HepG2 (cell line): Measurements from ENCODE around the gene ZCCHC7. TPM values are rescaled to one million over a fixed set of nuclear protein-coding genes. Genes with fewer than 3 reads are reported as not detected.

ENCODE experiments used
- ATAC-seq: fragments of 200-7000 bp; cut with Tn5 transposase; 3 replicates; pipeline ENCODE4 v1.9.1; 2020; ENCODE audit warnings: mild to moderate bottlenecking, moderate library complexity
- BruUV-seq: library from RNA; stranded (reverse); fragments of 400-500 nt; replicated peaks from 2 replicates; lab custom pipeline; 2021; lab: Mats Ljungman, UMichigan
- CTCF ChIA-PET: fragments of 300-600 bp; formaldehyde crosslinking; extraction: SDS; loops from one replicate; lab custom pipeline; 2021; ENCODE audit warnings: low total read pairs, inconsistent platforms, low intra/inter-chr PET ratio; lab: Yijun Ruan, JAX
- POLR2A ChIA-PET: fragments of 350-600 bp; sonication (Branson Sonifier 250); formaldehyde crosslinking; loops from one replicate; lab custom pipeline; 2020; ENCODE audit warnings: antibody characterized with exemption, inconsistent platforms; lab: Yijun Ruan, JAX
- DNase-seq: peaks from one replicate; pipeline ENCODE4 v3.0.0-alpha.2; 2015; ENCODE audit warnings: low spot score
- FAIRE-seq: peaks from 3 replicates; lab custom pipeline; 2011; peaks lifted over from hg19 to GRCh38; lab: Jason Lieb, UNC
- H2AFZ ChIP-seq: one replicate; pipeline ENCODE4 v1.6.1; 2011; ENCODE audit warnings: low read length, inconsistent platforms
- H3K27ac ChIP-seq: fragments of 300-600 bp; 3 replicates; pipeline ENCODE4 v1.8.0; 2011; ENCODE audit warnings: mixed run types, mild to moderate bottlenecking, mixed read lengths, low read length, inconsistent platforms; ENCODE audit not compliant: insufficient read depth; ENCODE audit errors: extremely low read length
- H3K27me3 ChIP-seq, 2 experiments: fragments of 200-600 bp in 1 of 2; 2 replicates in 1 of 2; 3 replicates in 1 of 2; pipeline versions ENCODE4 v1.6.0 to v1.8.0; 2011; ENCODE audit warnings: low read length in 2 of 2, mild to moderate bottlenecking in 2 of 2, moderate library complexity in 2 of 2, inconsistent platforms in 1 of 2; ENCODE audit not compliant: insufficient read depth in 2 of 2, control insufficient read depth in 1 of 2
- H3K36me3 ChIP-seq, 2 experiments: fragments of 200-600 bp in 1 of 2; replicated peaks in 1 of 2; 2 replicates in 1 of 2; 3 replicates in 1 of 2; pipeline versions ENCODE4 v1.5.1 to v1.8.0; 2011; ENCODE audit warnings: low read length in 2 of 2, inconsistent platforms in 1 of 2; ENCODE audit not compliant: insufficient read depth in 2 of 2, control insufficient read depth in 1 of 2
- H3K4me1 ChIP-seq: 2 replicates; pipeline ENCODE4 v1.5.1; 2012; ENCODE audit warnings: low read length, inconsistent platforms; ENCODE audit not compliant: insufficient read depth
- H3K4me2 ChIP-seq: 2 replicates; pipeline ENCODE4 v1.6.0; 2011; ENCODE audit warnings: low read depth, low read length, inconsistent platforms
- H3K4me3 ChIP-seq, 3 experiments: fragments of 200-600 bp in 1 of 3; sonication (generic), shearing (Covaris generic) in 1 of 3; replicated peaks in 1 of 3; 2 replicates each; pipeline ENCODE4 v1.5.1; 2011 to 2016; ENCODE audit warnings: low read length in 3 of 3, inconsistent platforms in 2 of 3, low read depth in 2 of 3, mild to moderate bottlenecking in 2 of 3, control low read depth in 1 of 3, mixed read lengths in 1 of 3; ENCODE audit not compliant: insufficient read depth in 1 of 3
- H3K79me2 ChIP-seq: one replicate; pipeline ENCODE4 v1.6.1; 2011; ENCODE audit warnings: low read length, inconsistent platforms; ENCODE audit not compliant: insufficient read depth
- H3K9ac ChIP-seq: 2 replicates; pipeline ENCODE4 v1.6.0; 2011; ENCODE audit warnings: mild to moderate bottlenecking, low read depth, low read length, inconsistent platforms; ENCODE audit not compliant: insufficient read depth
- H3K9me3 ChIP-seq: 2 replicates; pipeline ENCODE4 v1.5.1; 2012; ENCODE audit warnings: mild to moderate bottlenecking, low read length
- H4K20me1 ChIP-seq: 2 replicates; pipeline ENCODE4 v1.6.0; 2011; ENCODE audit warnings: inconsistent platforms, mild to moderate bottlenecking, low read length, moderate library complexity; ENCODE audit not compliant: insufficient read depth
- DR1 ChIP-seq: sonication (generic); formaldehyde crosslinking; IDR thresholded peaks from 2 replicates; pipeline ENCODE4 v1.8.0; 2021; ENCODE audit warnings: mild to moderate bottlenecking, missing genetic modification reagents, inconsistent platforms
- HOXA3 ChIP-seq: sonication (generic); formaldehyde crosslinking; IDR thresholded peaks from 2 replicates; pipeline ENCODE4 v1.5.0; 2020; ENCODE audit warnings: missing genetic modification reagents
- THRA ChIP-seq: sonication (generic); formaldehyde crosslinking; IDR thresholded peaks from 2 replicates; pipeline ENCODE4 v1.4.0; 2020; ENCODE audit warnings: missing genetic modification reagents, borderline replicate concordance
- ZNF207 ChIP-seq: fragments of 450-650 bp; IDR thresholded peaks from 2 replicates; pipeline ENCODE4 v1.6.1; 2016; ENCODE audit warnings: antibody characterized with exemption, borderline replicate concordance
- ZNF350 ChIP-seq: sonication (generic); formaldehyde crosslinking; IDR thresholded peaks from 2 replicates; pipeline ENCODE4 v1.4.0; 2020; ENCODE audit warnings: mild to moderate bottlenecking, low read depth, missing genetic modification reagents, borderline replicate concordance
- ZNF598 ChIP-seq: sonication (generic); formaldehyde crosslinking; IDR thresholded peaks from 2 replicates; pipeline ENCODE4 v1.5.1; 2020; ENCODE audit warnings: mild to moderate bottlenecking, missing genetic modification reagents, borderline replicate concordance
- WGBS: methylation state at CpG from one replicate; pipeline ENCODE4 v1.1.6; 2017; ENCODE audit warnings: low lambda C conversion rate; 5-methylcytosine and 5-hydroxymethylcytosine counted together
- in situ Hi-C: cut with HindIII; loops from 2 replicates; pipeline ENCODE4 v1.10.0; 2017; ENCODE audit warnings: low pct_unique_long_range_greater_than_20kb; ENCODE audit not compliant: extremely low pct_ligation_motif_present
- intact Hi-C: fragments of 100-400 bp; cut with micrococcal nuclease; formaldehyde crosslinking; loops from one replicate; pipeline ENCODE4 v1.10.0; 2022; ENCODE audit not compliant: unreplicated experiment
- polyA plus RNA-seq, 8 experiments: library from polyadenylated mRNA; depleted of rRNA in 3 of 8; stranded (reverse) in 7 of 8; unstranded in 1 of 8; fragments of >200 nt; fragmentation: Illumina TruSeq in 4 of 8; extraction: Trizol in 4 of 8; gene quantifications; 2 replicates each; pipeline versions ENCODE4 v1.2.1 to v1.2.3, GENCODE V29; 2011 to 2016; ENCODE audit warnings: low read depth in 4 of 8, missing spikeins in 1 of 8, mixed read lengths in 1 of 8; ENCODE audit not compliant: insufficient read depth in 1 of 8
- total RNA-seq, 5 experiments: library from RNA; depleted of rRNA; stranded (reverse); fragments of >200 nt; fragmentation: Illumina TruSeq; extraction: Trizol; gene quantifications; 2 replicates each; pipeline ENCODE4 v1.2.3, GENCODE V29; 2016; ENCODE audit warnings: low read depth in 1 of 5
- TF ChIP-seq, protein P1 (sequence below): sonication (generic); formaldehyde crosslinking; IDR thresholded peaks from 2 replicates; pipeline ENCODE4 v1.4.0; 2020; ENCODE audit warnings: missing genetic modification reagents
- TF ChIP-seq, protein P2 (sequence below): sonication (generic); formaldehyde crosslinking; conservative IDR thresholded peaks from 2 replicates; pipeline ENCODE4 v1.4.0; 2020; ENCODE audit warnings: missing genetic modification reagents
- TF ChIP-seq, protein P3 (sequence below): sonication (generic); formaldehyde crosslinking; IDR thresholded peaks from 2 replicates; pipeline ENCODE4 v1.8.0; 2022; ENCODE audit warnings: mild to moderate bottlenecking, missing genetic modification reagents, borderline replicate concordance

ZCCHC7 gene
- total and polyA plus RNA-seq, 2 of the 13 experiments (the other 11 are each of a cell fraction or from before 2014, with no cell fraction given), result 13.6 to 19.3 TPM

DNA sequence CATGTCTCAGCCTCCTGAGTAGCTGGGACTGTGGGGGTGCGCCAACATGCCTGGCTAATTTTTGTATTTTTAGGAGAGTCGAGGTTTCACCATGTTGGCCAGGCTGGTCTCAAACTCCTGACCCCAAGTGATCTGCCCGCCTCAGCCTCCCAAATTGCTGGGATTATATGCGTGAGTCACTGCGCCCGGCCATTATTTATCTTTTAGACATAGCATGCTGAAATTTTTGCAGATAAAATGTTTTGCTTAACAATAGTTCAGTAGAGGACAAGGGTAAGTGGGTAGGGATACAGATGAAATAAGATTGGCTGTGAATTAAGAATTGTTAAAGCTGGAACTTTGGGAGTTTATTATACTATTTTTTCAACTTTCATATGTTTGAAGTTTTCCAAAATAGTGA lies 151.3 kb downstream of the ZCCHC7 start:
- DNase-seq (no peak), ATAC-seq (no peak), FAIRE-seq (no peak)
- Histone ChIP-seq H2AFZ (no peak overlapping the region), H3K9me3 (no peaks in the 10 kb centered on the region), H3K36me3 (no peaks in the 10 kb centered on the region), H3K9ac (no peak overlapping the region), H3K27me3 (no peaks in the 10 kb centered on the region), H4K20me1 (no peaks in the 10 kb centered on the region), H3K4me2 (no peak overlapping the region), H3K27ac (no peak overlapping the region), H3K4me1 (no peaks in the 10 kb centered on the region), H3K4me3 (no peak overlapping the region), H3K79me2 (no peaks in the 10 kb centered on the region)
- TF ChIP-seq, protein P1, sequence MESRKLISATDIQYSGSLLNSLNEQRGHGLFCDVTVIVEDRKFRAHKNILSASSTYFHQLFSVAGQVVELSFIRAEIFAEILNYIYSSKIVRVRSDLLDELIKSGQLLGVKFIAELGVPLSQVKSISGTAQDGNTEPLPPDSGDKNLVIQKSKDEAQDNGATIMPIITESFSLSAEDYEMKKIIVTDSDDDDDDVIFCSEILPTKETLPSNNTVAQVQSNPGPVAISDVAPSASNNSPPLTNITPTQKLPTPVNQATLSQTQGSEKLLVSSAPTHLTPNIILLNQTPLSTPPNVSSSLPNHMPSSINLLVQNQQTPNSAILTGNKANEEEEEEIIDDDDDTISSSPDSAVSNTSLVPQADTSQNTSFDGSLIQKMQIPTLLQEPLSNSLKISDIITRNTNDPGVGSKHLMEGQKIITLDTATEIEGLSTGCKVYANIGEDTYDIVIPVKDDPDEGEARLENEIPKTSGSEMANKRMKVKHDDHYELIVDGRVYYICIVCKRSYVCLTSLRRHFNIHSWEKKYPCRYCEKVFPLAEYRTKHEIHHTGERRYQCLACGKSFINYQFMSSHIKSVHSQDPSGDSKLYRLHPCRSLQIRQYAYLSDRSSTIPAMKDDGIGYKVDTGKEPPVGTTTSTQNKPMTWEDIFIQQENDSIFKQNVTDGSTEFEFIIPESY (CRISPR knock-in tag), result no peak
- TF ChIP-seq DR1 (CRISPR knock-in tag), result no peak
- TF ChIP-seq HOXA3 (CRISPR knock-in tag), result no peak
- TF ChIP-seq, protein P2, sequence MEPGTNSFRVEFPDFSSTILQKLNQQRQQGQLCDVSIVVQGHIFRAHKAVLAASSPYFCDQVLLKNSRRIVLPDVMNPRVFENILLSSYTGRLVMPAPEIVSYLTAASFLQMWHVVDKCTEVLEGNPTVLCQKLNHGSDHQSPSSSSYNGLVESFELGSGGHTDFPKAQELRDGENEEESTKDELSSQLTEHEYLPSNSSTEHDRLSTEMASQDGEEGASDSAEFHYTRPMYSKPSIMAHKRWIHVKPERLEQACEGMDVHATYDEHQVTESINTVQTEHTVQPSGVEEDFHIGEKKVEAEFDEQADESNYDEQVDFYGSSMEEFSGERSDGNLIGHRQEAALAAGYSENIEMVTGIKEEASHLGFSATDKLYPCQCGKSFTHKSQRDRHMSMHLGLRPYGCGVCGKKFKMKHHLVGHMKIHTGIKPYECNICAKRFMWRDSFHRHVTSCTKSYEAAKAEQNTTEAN, result no peak
- no peak for TF ChIP-seq ZNF350
- no peak for TF ChIP-seq ZNF598 (CRISPR knock-in tag)
- TF ChIP-seq ZNF207, result no peak
- TF ChIP-seq, protein P3, sequence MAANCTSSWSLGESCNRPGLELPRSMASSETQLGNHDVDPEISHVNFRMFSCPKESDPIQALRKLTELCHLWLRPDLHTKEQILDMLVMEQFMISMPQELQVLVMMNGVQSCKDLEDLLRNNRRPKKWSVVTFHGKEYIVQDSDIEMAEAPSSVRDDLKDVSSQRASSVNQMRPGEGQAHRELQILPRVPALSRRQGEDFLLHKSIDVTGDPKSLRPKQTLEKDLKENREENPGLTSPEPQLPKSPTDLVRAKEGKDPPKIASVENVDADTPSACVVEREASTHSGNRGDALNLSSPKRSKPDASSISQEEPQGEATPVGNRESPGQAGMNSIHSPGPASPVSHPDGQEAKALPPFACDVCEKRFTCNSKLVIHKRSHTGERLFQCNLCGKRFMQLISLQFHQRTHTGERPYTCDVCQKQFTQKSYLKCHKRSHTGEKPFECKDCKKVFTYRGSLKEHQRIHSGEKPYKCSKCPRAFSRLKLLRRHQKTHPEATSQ, result no peak
- TF ChIP-seq THRA (CRISPR knock-in tag), result no peak
- ChIA-PET POLR2A (no interaction called here), CTCF (no interaction called here)
- WGBS, result 93% methylated on average over 6 of the region's 6 CpGs
- intact Hi-C loops (no loop called here), in situ Hi-C loops (no loop called here)
- BruUV-seq, result no TSS peak
